GM12801 (cell line): ENCODE data around the gene CHTOP.

Experiments
- CTCF ChIP-seq: IDR thresholded peaks from one replicate; pipeline ENCODE4 v1.5.1; 2011; ENCODE audit warnings: control low read depth; ENCODE audit not compliant: insufficient read length; ENCODE audit errors: extremely low read depth

CHTOP gene

GRCh38 chr1:153609585-153609907 lies 24.3 kb upstream of the CHTOP start:
- no peak for TF ChIP-seq CTCF

- TF ChIP-seq CTCF, result no peak
Measured at GRCh38 chr1:153610334-153610733, 23.5 kb upstream of the CHTOP start.

GRCh38 chr1:153610811-153611301 lies 23.0 kb upstream of the CHTOP start:
- no peak for TF ChIP-seq CTCF

- no peak for TF ChIP-seq CTCF
Measured at GRCh38 chr1:153611356-153611755, 22.5 kb upstream of the CHTOP start.

GRCh38 chr1:153612111-153612754 lies 21.6 kb upstream of the CHTOP start:
- no peak for TF ChIP-seq CTCF

GRCh38 chr1:153612755-153613331 lies 21.0 kb upstream of the CHTOP start, which contains the start of gene S100A16:
Gene S100A16, minus strand, starts transcription at chr1:153613137. Its CDS starts 4,986 bp downstream, at chr1:153608151.
- TF ChIP-seq CTCF, result no peak

- no peak for TF ChIP-seq CTCF
Measured at GRCh38 chr1:153613406-153613805, 20.5 kb upstream of the CHTOP start.
